ENCODE measurements around the gene CLPTM1L.

The CLPTM1L gene, protein sequence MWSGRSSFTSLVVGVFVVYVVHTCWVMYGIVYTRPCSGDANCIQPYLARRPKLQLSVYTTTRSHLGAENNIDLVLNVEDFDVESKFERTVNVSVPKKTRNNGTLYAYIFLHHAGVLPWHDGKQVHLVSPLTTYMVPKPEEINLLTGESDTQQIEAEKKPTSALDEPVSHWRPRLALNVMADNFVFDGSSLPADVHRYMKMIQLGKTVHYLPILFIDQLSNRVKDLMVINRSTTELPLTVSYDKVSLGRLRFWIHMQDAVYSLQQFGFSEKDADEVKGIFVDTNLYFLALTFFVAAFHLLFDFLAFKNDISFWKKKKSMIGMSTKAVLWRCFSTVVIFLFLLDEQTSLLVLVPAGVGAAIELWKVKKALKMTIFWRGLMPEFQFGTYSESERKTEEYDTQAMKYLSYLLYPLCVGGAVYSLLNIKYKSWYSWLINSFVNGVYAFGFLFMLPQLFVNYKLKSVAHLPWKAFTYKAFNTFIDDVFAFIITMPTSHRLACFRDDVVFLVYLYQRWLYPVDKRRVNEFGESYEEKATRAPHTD
- 45.4 to 115 reads per million in 2 donors for total RNA-seq

DNA sequence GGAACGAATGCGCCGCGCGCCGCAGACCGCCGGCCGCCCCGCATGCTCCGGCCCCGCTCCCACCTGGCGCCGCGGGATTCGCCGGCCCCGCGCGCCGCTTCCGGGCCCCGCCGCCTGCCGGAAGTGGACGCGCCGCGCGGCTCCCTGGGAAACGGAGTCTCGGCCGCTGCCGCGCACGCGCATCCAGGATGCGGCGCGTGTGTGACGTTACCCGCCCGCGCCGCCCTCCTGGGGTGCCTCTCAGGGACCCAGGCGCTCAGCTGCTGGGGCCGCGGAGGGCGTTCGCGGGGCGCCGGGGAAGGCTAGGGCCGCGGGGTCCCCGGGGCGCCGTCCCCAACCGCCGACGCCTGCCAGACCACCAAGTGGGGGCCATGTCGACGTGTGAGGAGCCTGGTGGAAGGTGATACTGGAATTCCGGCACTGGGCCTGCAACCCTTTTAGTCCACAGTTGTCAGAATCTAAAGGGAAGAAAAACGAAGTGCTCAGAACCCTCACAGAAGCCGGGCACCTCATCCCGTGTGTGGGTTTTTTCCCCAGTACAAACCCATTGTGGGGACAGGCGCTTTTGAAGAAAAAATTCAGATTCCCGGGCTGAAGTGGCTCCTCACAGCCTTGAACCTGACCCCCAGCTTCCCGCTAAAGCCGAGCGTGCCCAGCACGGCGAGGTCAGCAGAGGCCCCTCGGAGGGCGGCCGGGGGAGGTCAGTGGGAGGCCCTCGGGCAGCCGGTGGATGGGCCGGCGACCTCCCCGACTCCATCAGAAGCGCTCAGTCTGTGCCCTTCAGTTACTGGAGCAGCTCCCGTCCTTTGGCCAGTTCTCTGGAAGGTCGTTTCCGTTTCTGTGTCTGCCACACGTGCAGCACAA lies at the start of gene CLPTM1L:
Gene CLPTM1L, minus strand, starts transcription at position 125 of the 864 bp plus-strand sequence. CDS start 258 bp downstream, outside the sequence.
- DNase-seq, result peak; percentile 85

- DNase-seq, result no peak
Observed at GRCh38 chr5:1393571-1394501, 48.9 kb upstream of the CLPTM1L start.

DNA sequence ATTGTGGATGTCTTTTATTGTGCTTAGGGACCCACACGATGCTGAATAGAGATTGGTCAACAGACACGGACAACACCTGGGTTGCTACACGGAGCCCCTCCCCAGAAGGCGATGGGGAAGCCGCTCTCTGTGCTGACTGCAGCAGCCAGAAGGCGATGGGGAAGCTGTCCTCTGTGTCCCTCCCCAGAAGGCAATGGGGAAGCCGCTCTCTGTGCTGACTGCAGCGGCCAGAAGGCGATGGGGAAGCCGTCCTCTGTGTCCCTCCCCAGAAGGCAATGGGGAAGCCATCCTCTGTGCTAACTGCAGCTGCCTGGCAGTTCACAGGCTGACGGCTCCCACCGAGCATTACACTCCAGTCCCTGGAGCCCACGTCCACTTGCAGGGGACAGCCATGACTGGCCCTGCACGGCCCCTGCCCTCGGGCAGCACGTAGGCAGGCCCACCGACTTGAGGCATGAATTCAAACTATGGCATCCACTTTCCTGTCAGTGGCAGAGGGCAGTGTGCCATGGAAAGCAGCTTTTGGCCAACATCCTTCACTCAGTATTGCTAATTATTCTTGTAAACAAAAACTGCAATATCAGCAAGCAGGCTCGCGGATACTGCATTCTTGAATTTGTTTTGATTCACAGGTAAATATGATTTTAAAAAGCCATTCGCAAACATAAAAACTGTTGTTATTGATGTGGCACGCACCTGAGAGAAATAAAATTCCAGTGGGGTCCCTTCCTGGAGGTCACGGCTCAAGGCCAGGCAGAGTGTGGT lies 48.1 kb upstream of the CLPTM1L start:
- DNase-seq, result no peak

- no peak for DNase-seq
Observed at GRCh38 chr5:1392261-1392660, 47.4 kb upstream of the CLPTM1L start.

DNA sequence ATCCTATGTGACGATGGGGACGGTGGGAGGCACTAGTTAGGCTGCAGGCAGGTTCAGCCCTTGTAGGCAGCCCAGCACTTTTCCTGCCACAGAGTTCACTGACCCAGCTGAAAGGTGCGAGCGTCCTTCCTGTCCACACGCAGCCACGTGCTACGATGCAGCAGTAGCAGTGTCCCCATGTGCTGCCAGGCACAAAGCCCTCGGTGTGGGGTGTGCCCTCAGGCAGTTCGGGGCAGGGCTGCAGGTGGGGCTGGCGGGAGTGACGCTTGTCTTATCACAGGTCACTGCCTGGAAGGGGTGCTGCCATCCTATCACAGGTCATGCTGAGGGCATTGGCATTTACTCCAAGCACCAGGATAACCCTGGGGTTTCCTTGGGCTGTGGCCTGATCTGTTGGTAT lies 46.8 kb upstream of the CLPTM1L start:
- no peak for DNase-seq

- DNase-seq, result no peak
Observed at GRCh38 chr5:1390861-1391600, 46.1 kb upstream of the CLPTM1L start.

DNA sequence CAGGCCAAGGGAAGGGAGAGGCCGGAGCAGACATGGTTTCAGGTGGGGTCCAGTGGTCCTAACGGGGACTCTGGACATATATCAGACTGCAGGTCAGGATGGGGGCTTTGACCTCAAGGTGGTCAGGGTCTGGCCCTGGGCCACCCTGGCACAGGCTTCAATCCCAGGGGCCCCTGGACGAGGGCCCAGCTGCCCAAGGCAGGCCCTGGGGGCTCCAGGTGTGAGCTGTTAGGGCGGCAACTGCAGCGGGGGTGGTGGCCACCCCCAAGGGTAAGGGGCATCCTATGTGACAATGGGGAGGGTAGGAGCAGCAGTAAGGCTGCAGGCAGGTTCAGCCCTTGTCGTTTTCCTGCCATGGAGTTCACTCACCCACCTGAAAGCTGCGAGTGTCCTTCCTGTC lies 45.4 kb upstream of the CLPTM1L start:
- no peak for DNase-seq

DNA sequence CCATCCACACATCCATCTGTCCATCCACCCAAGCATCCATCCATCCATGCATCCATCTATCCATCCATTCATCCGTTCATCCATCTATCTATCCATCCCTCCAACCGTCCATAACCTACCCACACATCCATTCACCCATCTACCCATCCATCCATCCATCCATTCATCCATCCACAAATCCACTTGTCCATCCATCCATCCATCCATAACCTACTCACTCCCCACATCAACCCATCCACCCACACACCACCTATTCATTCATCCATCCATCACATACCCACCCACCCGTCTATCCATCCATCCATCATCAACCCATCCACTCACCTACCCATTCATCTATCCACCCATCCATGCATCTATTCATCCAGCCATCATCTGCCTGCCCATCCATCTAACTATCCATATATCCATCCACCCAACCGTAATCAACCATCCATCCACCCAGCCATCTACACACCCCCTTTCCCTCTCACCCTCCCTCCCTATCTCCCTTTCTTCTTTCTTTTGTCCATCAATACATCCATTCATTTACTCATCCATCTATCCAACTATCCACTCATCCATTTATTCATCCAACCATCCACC lies 43.6 kb upstream of the CLPTM1L start:
- no peak for DNase-seq

- no peak for DNase-seq
Observed at GRCh38 chr5:1387876-1388275, 43.0 kb upstream of the CLPTM1L start.

DNA sequence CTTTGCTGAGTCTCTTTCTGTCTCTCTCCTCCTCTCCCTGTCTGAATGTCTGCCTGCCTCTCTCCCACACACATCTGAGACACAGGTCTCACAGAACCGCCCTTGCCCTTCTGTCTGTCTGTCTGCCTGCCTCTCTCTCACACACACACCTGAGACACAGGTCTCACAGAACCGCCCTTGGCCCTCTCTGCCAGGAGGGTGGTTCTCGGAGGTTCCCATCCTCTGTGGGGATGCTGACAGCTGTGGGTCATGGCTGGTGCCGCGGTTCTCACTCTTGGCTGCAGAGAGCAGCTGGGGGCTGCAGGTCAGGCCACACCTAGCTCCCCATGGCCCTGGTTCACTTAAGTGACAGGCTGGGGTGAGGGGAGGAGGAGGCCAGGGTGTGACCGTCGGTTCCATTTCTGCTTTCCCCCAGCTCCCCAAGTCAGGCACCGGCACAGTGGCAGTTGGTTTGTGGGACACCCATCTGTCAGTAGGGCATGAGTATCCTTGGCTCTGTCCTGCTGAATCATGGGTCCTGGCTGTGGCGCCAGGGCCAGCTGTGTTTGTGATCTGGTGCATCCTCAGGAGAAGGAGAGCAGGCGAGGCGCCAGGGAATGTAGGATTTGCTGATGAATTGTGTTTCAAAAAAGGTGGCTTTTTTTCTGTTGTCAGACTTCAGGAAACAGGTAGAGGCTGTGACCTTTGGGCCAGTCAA lies 42.3 kb upstream of the CLPTM1L start:
- no peak for DNase-seq

DNA sequence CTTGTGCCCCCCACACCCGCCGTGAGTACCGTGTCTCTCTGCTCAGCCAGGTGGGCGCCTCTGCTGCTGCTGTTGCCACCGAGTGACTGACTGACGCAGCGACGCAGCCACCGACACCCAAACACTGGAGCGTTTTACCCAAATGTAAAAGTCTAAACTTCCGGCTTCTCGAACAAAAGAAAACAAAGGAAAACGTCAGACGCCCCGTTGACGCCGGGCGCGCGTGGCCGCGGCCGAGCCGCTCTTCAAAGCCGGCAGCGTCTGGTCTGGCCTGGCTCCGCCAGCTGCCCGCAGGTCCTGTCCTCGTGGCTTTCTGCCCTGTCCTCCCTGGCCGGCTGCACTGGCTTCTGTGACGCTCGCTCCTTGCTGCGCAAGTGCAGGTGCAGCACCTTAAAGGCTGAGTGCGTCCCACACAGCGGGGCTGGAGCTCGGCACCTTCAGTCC lies 41.4 kb upstream of the CLPTM1L start:
- DNase-seq, result peak; percentile 64

DNA sequence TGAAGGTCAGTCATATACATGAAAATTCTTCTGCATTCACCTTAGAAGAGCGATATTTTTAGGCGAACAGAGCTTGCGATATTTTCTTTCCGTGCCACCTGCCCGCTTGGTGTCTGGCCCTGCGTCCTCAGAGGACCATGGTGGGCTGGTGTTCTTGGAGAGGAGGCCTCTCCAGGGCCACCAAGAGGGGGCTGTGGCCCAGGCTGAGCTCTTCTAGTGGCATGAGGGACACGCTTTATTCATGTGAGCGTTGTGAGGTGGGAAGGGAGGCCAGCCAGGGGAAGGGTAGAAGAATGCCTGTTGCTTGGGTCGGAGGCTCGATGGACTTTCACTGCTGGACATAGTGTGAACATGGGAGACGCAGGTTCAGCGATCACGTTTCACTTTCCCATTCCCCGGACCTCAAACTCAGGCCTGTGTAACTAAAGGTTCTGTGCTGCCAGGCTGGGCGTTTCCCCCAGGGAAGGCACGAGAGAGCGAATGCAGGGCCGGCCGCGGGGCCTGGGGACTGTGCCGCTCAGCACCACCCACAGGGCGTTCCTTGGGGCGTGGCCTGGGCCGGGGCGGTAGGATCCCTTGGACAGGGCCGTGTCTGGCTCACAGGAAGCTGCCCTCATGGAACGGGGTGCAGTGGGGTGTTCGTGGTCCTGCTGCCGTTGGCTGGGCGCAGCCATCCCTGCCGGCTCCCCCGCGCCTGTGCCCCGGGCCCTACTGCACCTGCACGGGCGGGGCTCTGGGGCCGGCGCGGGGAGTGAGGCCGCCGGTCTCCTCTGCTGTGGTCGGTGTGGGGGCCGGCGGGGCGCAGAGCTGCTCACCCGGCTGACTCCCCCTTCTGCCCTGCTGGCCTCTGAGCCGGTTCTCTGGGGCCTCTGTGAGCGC lies 40.7 kb upstream of the CLPTM1L start:
- DNase-seq, result peak; percentile 73

GRCh38 chr5:1384521-1384920 lies 39.6 kb upstream of the CLPTM1L start:
- DNase-seq, result no peak

GRCh38 chr5:1383886-1384401 lies 39.0 kb upstream of the CLPTM1L start:
- no peak for DNase-seq

DNA sequence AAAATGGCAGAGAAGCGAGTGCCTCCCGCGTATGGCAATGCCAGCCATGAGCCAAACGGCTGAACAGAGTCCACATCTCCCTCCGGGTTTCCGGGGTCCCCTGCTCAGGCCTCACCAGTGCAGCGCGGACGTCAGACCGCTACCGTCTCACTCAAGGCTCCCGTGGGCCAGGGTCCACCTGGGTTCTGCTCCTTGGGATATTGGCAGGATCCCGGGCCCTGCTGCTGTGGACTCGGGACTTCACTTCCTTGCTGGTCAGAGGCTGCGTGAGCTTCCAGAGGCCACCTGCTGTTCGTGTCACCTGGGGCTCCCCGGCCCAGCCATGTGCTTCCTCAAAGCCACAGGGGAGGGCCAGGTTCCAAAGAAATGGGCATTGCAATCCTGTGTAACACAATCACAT lies 38.4 kb upstream of the CLPTM1L start:
- no peak for DNase-seq

DNA sequence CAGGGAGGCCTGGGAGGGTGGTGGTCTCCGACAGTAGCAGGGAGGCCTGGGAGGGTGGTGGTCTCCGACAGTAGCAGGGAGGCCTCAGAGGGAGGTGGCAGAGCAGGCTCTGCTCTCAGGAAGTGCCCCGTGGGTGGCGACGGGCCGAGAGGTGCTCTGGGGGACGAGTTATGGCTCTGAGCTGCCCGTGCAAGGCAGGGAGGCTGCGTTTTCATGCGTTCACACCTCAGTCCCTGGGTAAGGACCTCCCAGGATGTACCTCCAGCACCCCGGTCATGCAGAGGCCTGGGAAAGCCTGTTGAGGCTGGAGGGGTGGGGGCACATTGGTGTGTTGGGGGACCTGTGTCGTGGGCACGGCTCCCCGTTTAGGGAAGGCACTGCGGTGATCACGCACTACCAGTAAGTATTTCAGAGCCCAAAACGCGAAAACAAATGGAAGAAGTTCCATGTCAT lies 37.4 kb upstream of the CLPTM1L start:
- no peak for DNase-seq

GRCh38 chr5:1381370-1382247 lies 36.7 kb upstream of the CLPTM1L start:
- DNase-seq, result no peak

Measured in T-helper 9 cell (primary cell).